Fibroblast of lung (primary cell): ENCODE data around the gene WIPF3. TPM values are rescaled to one million over a fixed set of nuclear protein-coding genes. Genes with fewer than 3 reads are reported as not detected.

ENCODE experiments used
- DNase-seq, 2 donors: peaks; one replicate each; pipeline versions ENCODE4 v3.0.0 to v3.0.0-alpha.2; 2010; ENCODE audit warnings: low read depth in 2 of 2
- H2AFZ ChIP-seq: 2 replicates; pipeline ENCODE4 v1.5.1; 2012; ENCODE audit warnings: low read length, control low read depth, inconsistent platforms
- H3K27ac ChIP-seq: 2 replicates; pipeline ENCODE4 v1.5.1; 2011; ENCODE audit warnings: low read length, control low read depth; ENCODE audit not compliant: insufficient read depth
- H3K27me3 ChIP-seq: 2 replicates; pipeline ENCODE4 v1.5.1; 2011; ENCODE audit warnings: mild to moderate bottlenecking, low read length; ENCODE audit not compliant: control insufficient read depth, insufficient read depth
- H3K36me3 ChIP-seq: 2 replicates; pipeline ENCODE4 v1.5.1; 2011; ENCODE audit warnings: low read length; ENCODE audit not compliant: control insufficient read depth, insufficient read depth
- H3K4me1 ChIP-seq: 2 replicates; pipeline ENCODE4 v1.5.1; 2011; ENCODE audit warnings: low read length; ENCODE audit not compliant: control insufficient read depth, insufficient read depth; ENCODE audit errors: extremely low read depth
- H3K4me2 ChIP-seq: 2 replicates; pipeline ENCODE4 v1.5.1; 2011; ENCODE audit warnings: low read length, control low read depth; ENCODE audit not compliant: insufficient read depth; ENCODE audit errors: extremely low read depth
- H3K4me3 ChIP-seq, 4 experiments: fragments of 200-600 bp in 1 of 4; sonication (generic) in 1 of 4; replicated peaks in 1 of 4; 2 replicates each; pipeline ENCODE4 v1.5.1; 2011 to 2016; ENCODE audit warnings: low read length in 4 of 4, low read depth in 3 of 4, mild to moderate bottlenecking in 3 of 4, control low read depth in 2 of 4, inconsistent platforms in 1 of 4, mixed read lengths in 1 of 4; ENCODE audit not compliant: insufficient read depth in 1 of 4; ENCODE audit errors: control extremely low read depth in 1 of 4
- H3K79me2 ChIP-seq: 2 replicates; pipeline ENCODE4 v1.5.1; 2012; ENCODE audit warnings: mild to moderate bottlenecking, low read length, inconsistent platforms; ENCODE audit not compliant: control insufficient read depth, insufficient read depth
- H3K9ac ChIP-seq: 2 replicates; pipeline ENCODE4 v1.5.1; 2011; ENCODE audit warnings: mild to moderate bottlenecking, low read length, control low read depth; ENCODE audit not compliant: insufficient read depth
- H3K9me3 ChIP-seq: 2 replicates; pipeline ENCODE4 v1.5.1; 2012; ENCODE audit warnings: low read depth, low read length; ENCODE audit not compliant: control insufficient read depth, insufficient read depth
- H4K20me1 ChIP-seq: 2 replicates; pipeline ENCODE4 v1.5.1; 2011; ENCODE audit warnings: low read length; ENCODE audit not compliant: control insufficient read depth, insufficient read depth; ENCODE audit errors: extremely low read depth
- EZH2 ChIP-seq: IDR thresholded peaks from 2 replicates; pipeline ENCODE4 v1.5.1; 2012; ENCODE audit warnings: low read length, control low read depth, mild to moderate bottlenecking; ENCODE audit errors: missing control alignments
- polyA plus RNA-seq, 2 donors: library from polyadenylated mRNA; depleted of rRNA in 1 of 2; stranded (reverse) in 1 of 2; unstranded in 1 of 2; fragments of >200 nt; gene quantifications; 2 replicates each; pipeline ENCODE4 v1.2.1, GENCODE V29; 2011 to 2012; ENCODE audit warnings: missing spikeins in 1 of 2
- total RNA-seq: library from RNA; depleted of rRNA; stranded (reverse); fragments of >200 nt; gene quantifications from 2 replicates; pipeline ENCODE4 v1.2.1, GENCODE V29; 2014
- TF ChIP-seq, protein P1 (sequence below), 2 donors: IDR thresholded peaks in 1 of 2; conservative IDR thresholded peaks in 1 of 2; 1 replicate in 1 of 2; 2 replicates in 1 of 2; pipeline ENCODE4 v1.5.1; 2011 to 2012; ENCODE audit warnings: low read length in 2 of 2, control low read depth in 1 of 2, inconsistent platforms in 1 of 2, low read depth in 1 of 2, mild to moderate bottlenecking in 1 of 2

WIPF3 gene
- total and polyA plus RNA-seq, 2 donors (not counting 1 experiment from before 2014, with no cell fraction given): 0.33 TPM; not detected in 1

DNA sequence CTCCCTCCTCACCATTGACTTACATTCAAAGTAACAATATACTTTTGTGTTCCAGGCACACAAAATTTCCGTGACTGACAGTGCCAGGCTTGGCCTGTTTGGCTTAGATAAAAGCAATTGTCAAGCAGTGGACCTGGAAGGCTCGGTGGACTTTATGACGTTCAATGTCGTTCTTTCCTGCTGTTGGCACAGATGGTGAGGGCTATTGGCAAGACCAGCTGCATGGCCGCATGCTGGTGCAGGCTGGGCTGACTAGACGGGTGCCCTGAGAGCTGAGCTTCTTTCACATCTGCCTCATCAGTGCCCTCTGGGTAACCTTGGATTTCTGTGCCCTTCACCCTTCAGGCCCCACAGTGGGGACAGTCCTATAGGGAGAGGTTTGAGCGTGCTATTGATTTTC lies 45.2 kb downstream of the WIPF3 start:
- Histone ChIP-seq H4K20me1 (no peaks in the 10 kb centered on the region), H3K4me1 (no peaks in the 10 kb centered on the region), H3K79me2 (no peaks in the 10 kb centered on the region), H3K9me3 (no peaks in the 10 kb centered on the region), H3K27me3 (no peaks in the 10 kb centered on the region), H2AFZ (no peak overlapping the region), H3K4me3 (no peak overlapping the region), H3K36me3 (no peaks in the 10 kb centered on the region), H3K4me2 (no peak overlapping the region), H3K27ac (no peak overlapping the region), H3K9ac (no peak overlapping the region)
- TF ChIP-seq EZH2: no peak
- TF ChIP-seq, protein P1, sequence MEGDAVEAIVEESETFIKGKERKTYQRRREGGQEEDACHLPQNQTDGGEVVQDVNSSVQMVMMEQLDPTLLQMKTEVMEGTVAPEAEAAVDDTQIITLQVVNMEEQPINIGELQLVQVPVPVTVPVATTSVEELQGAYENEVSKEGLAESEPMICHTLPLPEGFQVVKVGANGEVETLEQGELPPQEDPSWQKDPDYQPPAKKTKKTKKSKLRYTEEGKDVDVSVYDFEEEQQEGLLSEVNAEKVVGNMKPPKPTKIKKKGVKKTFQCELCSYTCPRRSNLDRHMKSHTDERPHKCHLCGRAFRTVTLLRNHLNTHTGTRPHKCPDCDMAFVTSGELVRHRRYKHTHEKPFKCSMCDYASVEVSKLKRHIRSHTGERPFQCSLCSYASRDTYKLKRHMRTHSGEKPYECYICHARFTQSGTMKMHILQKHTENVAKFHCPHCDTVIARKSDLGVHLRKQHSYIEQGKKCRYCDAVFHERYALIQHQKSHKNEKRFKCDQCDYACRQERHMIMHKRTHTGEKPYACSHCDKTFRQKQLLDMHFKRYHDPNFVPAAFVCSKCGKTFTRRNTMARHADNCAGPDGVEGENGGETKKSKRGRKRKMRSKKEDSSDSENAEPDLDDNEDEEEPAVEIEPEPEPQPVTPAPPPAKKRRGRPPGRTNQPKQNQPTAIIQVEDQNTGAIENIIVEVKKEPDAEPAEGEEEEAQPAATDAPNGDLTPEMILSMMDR (conservative IDR thresholded peaks at IDR 0.05 in 1 of 2, IDR thresholded peaks at IDR 0.05 in 1 of 2; ENCODE audit: low read depth in 1 of 2, low read length in 2 of 2): no peak
- DNase-seq: no peak

DNA sequence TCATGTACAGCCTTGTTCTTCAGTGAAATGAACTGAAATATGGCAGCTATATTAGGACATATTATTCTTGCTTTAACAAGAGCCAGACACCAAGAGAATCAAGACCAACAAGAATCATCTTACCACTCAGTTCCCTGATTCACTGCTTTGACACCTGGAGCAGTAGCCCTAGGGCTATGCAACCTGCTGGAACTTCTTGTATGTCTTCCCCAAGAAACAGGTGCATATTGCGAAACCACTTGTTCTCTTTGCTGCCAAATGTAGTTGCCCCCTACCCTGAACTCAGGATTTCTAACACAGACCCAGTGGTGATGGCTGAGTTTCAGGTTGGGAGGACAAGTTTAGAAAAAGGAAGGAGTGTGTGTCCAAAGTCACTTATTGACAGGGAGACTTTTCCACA lies 46.1 kb downstream of the WIPF3 start:
- TF ChIP-seq, protein P1 (conservative IDR thresholded peaks at IDR 0.05 in 1 of 2, IDR thresholded peaks at IDR 0.05 in 1 of 2; ENCODE audit: low read depth in 1 of 2, low read length in 2 of 2): no peak
- TF ChIP-seq EZH2: no peak
- H3K4me3 ChIP-seq: no peak overlapping the region
- no peak overlapping the region for H3K27ac ChIP-seq
- no peak overlapping the region for H2AFZ ChIP-seq
- H3K9me3 ChIP-seq: no peaks in the 10 kb centered on the region
- no peaks in the 10 kb centered on the region for H4K20me1 ChIP-seq
- H3K9ac ChIP-seq: no peak overlapping the region
- no peaks in the 10 kb centered on the region for H3K27me3 ChIP-seq
- DNase-seq: no peak
- H3K4me2 ChIP-seq: no peak overlapping the region
- H3K4me1 ChIP-seq: no peaks in the 10 kb centered on the region
- H3K79me2 ChIP-seq: no peaks in the 10 kb centered on the region
- no peaks in the 10 kb centered on the region for H3K36me3 ChIP-seq

DNA sequence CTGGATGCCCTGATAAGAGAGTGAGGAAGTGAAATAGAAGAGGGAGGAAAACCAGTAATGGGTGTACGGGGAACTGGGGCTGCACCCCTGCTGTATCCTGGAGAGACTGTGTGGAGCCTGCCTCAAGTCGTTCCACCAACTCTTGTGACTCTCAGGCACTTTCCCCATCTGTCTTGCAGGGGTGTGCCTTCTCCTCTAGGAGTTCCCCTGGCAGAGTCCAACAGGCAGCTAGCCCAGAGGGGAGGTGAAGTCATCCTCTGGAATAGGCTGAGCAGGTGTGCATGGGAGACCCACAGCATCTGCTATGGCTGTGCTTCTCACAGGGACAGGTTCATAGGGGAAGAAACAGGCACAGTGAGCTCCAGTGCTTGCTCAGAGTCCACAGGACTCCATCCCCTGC lies 46.8 kb downstream of the WIPF3 start:
- Histone ChIP-seq H3K79me2 (no peaks in the 10 kb centered on the region), H3K36me3 (no peaks in the 10 kb centered on the region), H3K4me1 (no peaks in the 10 kb centered on the region), H3K4me3 (no peak overlapping the region), H4K20me1 (no peaks in the 10 kb centered on the region), H2AFZ (no peak overlapping the region), H3K27ac (no peak overlapping the region), H3K9ac (no peak overlapping the region), H3K4me2 (no peak overlapping the region), H3K9me3 (no peaks in the 10 kb centered on the region), H3K27me3 (no peaks in the 10 kb centered on the region)
- TF ChIP-seq, protein P1 (conservative IDR thresholded peaks at IDR 0.05 in 1 of 2, IDR thresholded peaks at IDR 0.05 in 1 of 2; ENCODE audit: low read depth in 1 of 2, low read length in 2 of 2): no peak
- no peak for TF ChIP-seq EZH2
- no peak for DNase-seq
